Naive thymus-derived CD4-positive, alpha-beta T cell (primary cell): Measurements from ENCODE around the gene CHI3L2. TPM values are rescaled to one million over a fixed set of nuclear protein-coding genes. Genes with fewer than 3 reads are reported as not detected.
A peak's percentile ranks its signal among the peaks of the same experiment; 100 is the strongest.

ENCODE experiments used
- ATAC-seq: fragments of 150-1000 bp; cut with Tn5 transposase; 2 replicates; pipeline ENCODE4 v1.10.0; 2021; ENCODE audit warnings: mild to moderate bottlenecking, moderate library complexity
- CTCF ChIA-PET: fragments of 350-600 bp; sonication (Branson Sonifier 250); formaldehyde crosslinking; loops from one replicate; lab custom pipeline; 2021; ENCODE audit warnings: antibody characterized with exemption; lab: Charles Lee
- POLR2A ChIA-PET: fragments of 350-600 bp; sonication (Branson Sonifier 250); formaldehyde crosslinking; loops from one replicate; lab custom pipeline; 2021; ENCODE audit warnings: antibody characterized with exemption, inconsistent platforms; lab: Charles Lee
- DNase-seq, 9 donors: peaks; one replicate each; pipeline versions ENCODE4 v3.0.0 to v3.0.0-alpha.2; 2020 to 2022; ENCODE audit warnings: mixed read lengths in 1 of 9
- H3K27ac ChIP-seq: one replicate; pipeline ENCODE4 v1.7.0; 2013; ENCODE audit warnings: mild to moderate bottlenecking, low read depth, low read length, moderate library complexity
- H3K27me3 ChIP-seq, 2 donors: one replicate each; pipeline ENCODE4 v1.7.0; 2013; ENCODE audit warnings: low read length in 2 of 2, mild to moderate bottlenecking in 2 of 2, moderate library complexity in 2 of 2; ENCODE audit not compliant: control insufficient read depth in 2 of 2, insufficient read depth in 2 of 2
- H3K36me3 ChIP-seq, 3 experiments: 1 replicate in 2 of 3; 2 replicates in 1 of 3; pipeline ENCODE4 v1.7.0; 2013; ENCODE audit warnings: low read length in 3 of 3, mild to moderate bottlenecking in 3 of 3, moderate library complexity in 1 of 3; ENCODE audit not compliant: insufficient read depth in 3 of 3, control insufficient read depth in 2 of 3
- H3K4me1 ChIP-seq, 2 donors: one replicate each; pipeline ENCODE4 v1.7.0; 2013; ENCODE audit warnings: low read length in 2 of 2, mild to moderate bottlenecking in 2 of 2, moderate library complexity in 1 of 2; ENCODE audit not compliant: control insufficient read depth in 2 of 2, insufficient read depth in 2 of 2
- H3K4me3 ChIP-seq: 2 replicates; pipeline ENCODE4 v1.7.0; 2013; ENCODE audit warnings: mild to moderate bottlenecking, low read length
- H3K9me3 ChIP-seq, 3 experiments: 1 replicate in 2 of 3; 2 replicates in 1 of 3; pipeline ENCODE4 v1.7.0; 2013; ENCODE audit warnings: low read length in 3 of 3; ENCODE audit not compliant: control insufficient read depth in 2 of 3
- H3K27ac Mint-ChIP-seq, 9 donors: one replicate each; pipeline ENCODE4 v1.8.0; 2020 to 2022; ENCODE audit warnings: mixed read lengths in 9 of 9, mild to moderate bottlenecking in 8 of 9, moderate library complexity in 5 of 9, inconsistent platforms in 2 of 9
- H3K27me3 Mint-ChIP-seq, 5 donors: one replicate each; pipeline ENCODE4 v1.8.0; 2021 to 2022; ENCODE audit warnings: mixed read lengths in 5 of 5, mild to moderate bottlenecking in 1 of 5
- H3K36me3 Mint-ChIP-seq, 5 donors: one replicate each; pipeline ENCODE4 v1.8.0; 2020 to 2022; ENCODE audit warnings: mixed read lengths in 5 of 5, mild to moderate bottlenecking in 3 of 5, inconsistent platforms in 1 of 5
- H3K4me1 Mint-ChIP-seq, 7 donors: one replicate each; pipeline ENCODE4 v1.8.0; 2020 to 2022; ENCODE audit warnings: mixed read lengths in 7 of 7, mild to moderate bottlenecking in 3 of 7, inconsistent platforms in 1 of 7
- H3K4me3 Mint-ChIP-seq, 10 donors: one replicate each; pipeline ENCODE4 v1.8.0; 2020 to 2022; ENCODE audit warnings: mild to moderate bottlenecking in 10 of 10, mixed read lengths in 10 of 10, moderate library complexity in 6 of 10, inconsistent platforms in 2 of 10
- H3K9me3 Mint-ChIP-seq, 11 donors: one replicate each; pipeline ENCODE4 v1.8.0; 2020 to 2022; ENCODE audit warnings: mixed read lengths in 11 of 11, mild to moderate bottlenecking in 4 of 11, inconsistent platforms in 1 of 11, moderate library complexity in 1 of 11
- intact Hi-C, 2 donors: fragments of 100-400 bp; cut with micrococcal nuclease; formaldehyde crosslinking; loops; one replicate each; pipeline ENCODE4 v1.15.1; 2023
- polyA plus RNA-seq, 2 donors: library from polyadenylated mRNA; unstranded; fragments of 300-500 nt; fragmentation: Illumina TruSeq; gene quantifications; one replicate each; pipeline ENCODE4 v1.2.3, GENCODE V29; 2021
- total RNA-seq, 6 experiments: library from RNA in 5 of 6; stranded (reverse) in 5 of 6; gene quantifications; 1 replicate in 5 of 6; 2 replicates in 1 of 6; pipeline ENCODE4 v1.2.3 and lab custom pipeline; 2021 to 2026

CHI3L2 gene
- total and polyA plus RNA-seq, 7 experiments from 2014 or later, result 7.0 to 136 (median 29.1) TPM

GRCh38 chr1:111195002-111195684 lies 32.4 kb upstream of the CHI3L2 start:
- no peaks in the 10 kb centered on the region for H3K27me3 Mint-ChIP-seq
- peak overlapping the region; percentile 90 to 100 (median 99) for H3K4me3 Mint-ChIP-seq
- no peak for ATAC-seq
- no peaks in the 10 kb centered on the region for H3K9me3 ChIP-seq
- H3K36me3 ChIP-seq, result peaks cover 39 to 96% (median 63%) of the 10 kb centered on the region in 3 experiments
- peaks cover 68 to 78% (median 74%) of the 10 kb centered on the region in 7 donors for H3K4me1 Mint-ChIP-seq
- peaks cover 72 to 74% of the 10 kb centered on the region in 2 donors for H3K4me1 ChIP-seq
- peak overlapping the region; percentile 84 for H3K4me3 ChIP-seq
- intact Hi-C loops, result loop anchor here (5.0 to 10.0 kb wide), 2 partner anchors 53 to 160 kb away; partner anchors contain the start of genes CEPT1 (in 1 of the 2) and DRAM2 (in 1 of the 2)
- H3K27ac Mint-ChIP-seq, result peak overlapping the region; percentile 76 to 99 (median 96)
- ChIA-PET CTCF (interaction anchor here (4.7 to 15.0 kb wide), 2 partner anchors 26 to 139 kb away, joined by 22 to 341 read pairs; partner anchors contain the start of gene CHI3L2), POLR2A (interaction anchor here (1.3 to 26.6 kb wide), 9 partner anchors 3 to 139 kb away, joined by 3 to 1128 read pairs (median 7); partner anchors contain the start of genes CHI3L2 and DENND2D)
- peaks cover 30 to 96% (median 89%) of the 10 kb centered on the region in 5 donors for H3K36me3 Mint-ChIP-seq
- H3K27me3 ChIP-seq, result no peaks in the 10 kb centered on the region
- DNase-seq, result no peak
- H3K9me3 Mint-ChIP-seq, result peaks cover 0 to 2% (median 0%) of the 10 kb centered on the region in 11 donors
- H3K27ac ChIP-seq, result peak overlapping the region; percentile 90

GRCh38 chr1:111196213-111196612 lies 31.3 kb upstream of the CHI3L2 start:
- intact Hi-C loops, result loop anchor here (2.0 to 10.0 kb wide), 4 partner anchors 13 to 245 kb away; partner anchors contain the start of genes CEPT1 (in 1 of the 2) and DRAM2 (in 1 of the 2)
- no peaks in the 10 kb centered on the region for H3K27me3 Mint-ChIP-seq
- H3K9me3 Mint-ChIP-seq, result peaks cover 0 to 2% (median 0%) of the 10 kb centered on the region in 11 donors
- ChIA-PET POLR2A (interaction anchor here (0.6 to 26.6 kb wide), 13 partner anchors 2 to 138 kb away, joined by 3 to 1128 read pairs (median 5); partner anchors contain the start of genes CEPT1, CHI3L2, DENND2D and DRAM2), CTCF (interaction anchor here (0.7 to 15.0 kb wide), 4 partner anchors 25 to 205 kb away, joined by 3 to 341 read pairs (median 13); partner anchors contain the start of gene CHI3L2)
- peaks cover 30 to 91% (median 83%) of the 10 kb centered on the region in 5 donors for H3K36me3 Mint-ChIP-seq
- Histone ChIP-seq H3K4me3 (peak overlapping the region; percentile 84), H3K27me3 (no peaks in the 10 kb centered on the region), H3K36me3 (peaks cover 39 to 86% (median 56%) of the 10 kb centered on the region in 3 experiments), H3K9me3 (no peaks in the 10 kb centered on the region), H3K4me1 (peaks cover 63 to 67% of the 10 kb centered on the region in 2 donors), H3K27ac (peak overlapping the region; percentile 90)
- H3K4me1 Mint-ChIP-seq, result peaks cover 61 to 75% (median 68%) of the 10 kb centered on the region in 7 donors
- ATAC-seq (no peak), DNase-seq (no peak)
- H3K27ac Mint-ChIP-seq, result peak overlapping the region; percentile 92 to 99 (median 96)
- H3K4me3 Mint-ChIP-seq, result peak overlapping the region; percentile 90 to 100 (median 99)

GRCh38 chr1:111197598-111198284 lies 29.8 kb upstream of the CHI3L2 start:
- ATAC-seq, result peak; percentile 61
- no peaks in the 10 kb centered on the region for H3K27me3 ChIP-seq
- peak overlapping the region; percentile 90 to 100 (median 99) for H3K4me3 Mint-ChIP-seq
- peaks cover 0 to 2% (median 0%) of the 10 kb centered on the region in 11 donors for H3K9me3 Mint-ChIP-seq
- H3K27ac ChIP-seq, result peak overlapping the region; percentile 90
- peaks cover 57 to 66% of the 10 kb centered on the region in 2 donors for H3K4me1 ChIP-seq
- H3K9me3 ChIP-seq, result no peaks in the 10 kb centered on the region
- H3K27ac Mint-ChIP-seq, result peak overlapping the region; percentile 92 to 99 (median 96)
- peak in 7 of 9 donors; percentile 57 to 84 (median 78) for DNase-seq
- POLR2A ChIA-PET, result interaction anchor here (1.1 to 26.6 kb wide), 8 partner anchors 9 to 525 kb away, joined by 3 to 1128 read pairs (median 12); partner anchors contain the start of gene CHI3L2
- peak overlapping the region; percentile 84 for H3K4me3 ChIP-seq
- H3K27me3 Mint-ChIP-seq, result no peaks in the 10 kb centered on the region
- peaks cover 30 to 80% (median 70%) of the 10 kb centered on the region in 5 donors for H3K36me3 Mint-ChIP-seq
- intact Hi-C loops, result loop anchor here (1.0 to 10.0 kb wide), 7 partner anchors 15 to 243 kb away; partner anchors contain the start of genes CEPT1 (in 1 of the 2) and DRAM2 (in 1 of the 2)
- CTCF ChIA-PET, result interaction anchor here (1.1 to 15.0 kb wide), 7 partner anchors 9 to 244 kb away, joined by 3 to 341 read pairs (median 5); partner anchors contain the start of gene CHI3L2
- H3K4me1 Mint-ChIP-seq, result peaks cover 47 to 75% (median 66%) of the 10 kb centered on the region in 7 donors
- H3K36me3 ChIP-seq, result peaks cover 33 to 70% (median 47%) of the 10 kb centered on the region in 3 experiments

GRCh38 chr1:111198836-111199235 lies 28.7 kb upstream of the CHI3L2 start:
- H3K36me3 ChIP-seq, result peaks cover 23 to 67% (median 40%) of the 10 kb centered on the region in 3 experiments
- no peak for DNase-seq
- ChIA-PET CTCF (interaction anchor here (0.6 to 15.0 kb wide), 8 partner anchors 10 to 243 kb away, joined by 3 to 341 read pairs (median 5); partner anchors contain the start of gene CHI3L2), POLR2A (interaction anchor here (0.6 to 26.6 kb wide), 13 partner anchors 9 to 526 kb away, joined by 3 to 1128 read pairs (median 4); partner anchors contain the start of genes CEPT1, CHI3L2 and DRAM2)
- H3K27ac Mint-ChIP-seq, result peak overlapping the region; percentile 92 to 99 (median 96)
- peak overlapping the region; percentile 90 to 100 (median 99) for H3K4me3 Mint-ChIP-seq
- intact Hi-C loops, result loop anchor here (1.0 to 10.0 kb wide), 4 partner anchors 8 to 202 kb away; partner anchors contain the start of genes CEPT1 (in 1 of the 2) and DRAM2 (in 1 of the 2)
- peaks cover 36 to 74% (median 60%) of the 10 kb centered on the region in 7 donors for H3K4me1 Mint-ChIP-seq
- H3K9me3 Mint-ChIP-seq, result peaks cover 0 to 2% (median 0%) of the 10 kb centered on the region in 11 donors
- H3K4me1 ChIP-seq, result peaks cover 46 to 62% of the 10 kb centered on the region in 2 donors
- H3K27me3 Mint-ChIP-seq, result no peaks in the 10 kb centered on the region
- no peaks in the 10 kb centered on the region for H3K27me3 ChIP-seq
- H3K9me3 ChIP-seq, result no peaks in the 10 kb centered on the region
- H3K36me3 Mint-ChIP-seq, result peaks cover 26 to 72% (median 61%) of the 10 kb centered on the region in 5 donors
- peak overlapping the region; percentile 90 for H3K27ac ChIP-seq
- H3K4me3 ChIP-seq, result peak overlapping the region; percentile 84
- ATAC-seq, result no peak

- Histone ChIP-seq H3K36me3 (peaks cover 23 to 62% (median 37%) of the 10 kb centered on the region in 3 experiments), H3K4me1 (peaks cover 41 to 57% of the 10 kb centered on the region in 2 donors), H3K27me3 (no peaks in the 10 kb centered on the region), H3K4me3 (peak overlapping the region; percentile 84), H3K9me3 (no peaks in the 10 kb centered on the region), H3K27ac (peak overlapping the region; percentile 90)
- peak overlapping the region; percentile 92 to 99 (median 96) for H3K27ac Mint-ChIP-seq
- peak overlapping the region; percentile 90 to 100 (median 99) for H3K4me3 Mint-ChIP-seq
- peaks cover 32 to 70% (median 55%) of the 10 kb centered on the region in 7 donors for H3K4me1 Mint-ChIP-seq
- peaks cover 25 to 67% (median 56%) of the 10 kb centered on the region in 5 donors for H3K36me3 Mint-ChIP-seq
- ATAC-seq (no peak), DNase-seq (no peak)
- intact Hi-C loops, result loop anchor here (1.0 to 10.0 kb wide), 4 partner anchors 8 to 201 kb away; partner anchors contain the start of genes CEPT1 (in 1 of the 2) and DRAM2 (in 1 of the 2)
- H3K27me3 Mint-ChIP-seq, result no peaks in the 10 kb centered on the region
- ChIA-PET CTCF (interaction anchor here (0.6 to 15.0 kb wide), 8 partner anchors 22 to 370 kb away, joined by 3 to 341 read pairs (median 4); partner anchors contain the start of gene CHI3L2), POLR2A (interaction anchor here (0.6 to 26.6 kb wide), 10 partner anchors 8 to 254 kb away, joined by 3 to 1128 read pairs (median 10); partner anchors contain the start of genes CEPT1, CHI3L2 and DRAM2)
- H3K9me3 Mint-ChIP-seq, result peaks cover 0 to 2% (median 0%) of the 10 kb centered on the region in 11 donors
Measured at GRCh38 chr1:111199329-111199728, 28.2 kb upstream of the CHI3L2 start.
